Measurements from ENCODE around the gene CADPS2. TPM values are rescaled to one million over a fixed set of nuclear protein-coding genes. Genes with fewer than 3 reads are reported as not detected.

The CADPS2 gene
- total and polyA plus RNA-seq, 2 donors (not counting 1 experiment from before 2014, with no cell fraction given) = not detected

GRCh38 chr7:122885583-122886356 is 490 bp downstream of the CADPS2 start:
- ATAC-seq (ENCODE audit: low read depth) = no peak
- Histone ChIP-seq H3K36me3 (replicated peaks in 1 of 2; ENCODE audit: control extremely low read depth in 1 of 2, control insufficient read depth in 1 of 2, extremely low read depth in 1 of 2, insufficient read depth in 2 of 2, low read length in 1 of 2) (no peaks in the 10 kb centered on the region), H3K9me3 (ENCODE audit: control extremely low read depth in 1 of 3, control insufficient read depth in 2 of 3, insufficient read depth in 1 of 3, low read length in 2 of 3) (peaks cover 0 to 4% (median 0%) of the 10 kb centered on the region in 3 donors), H3K4me2 (replicated peaks; ENCODE audit: low read depth, low read length, poor library complexity, severe bottlenecking) (peak overlapping the region; percentile 67), H3K9ac (ENCODE audit: low read length) (no peak overlapping the region), H3K27ac (ENCODE audit: low read length in 2 of 2) (no peak overlapping the region), H2AFZ (ENCODE audit: insufficient read depth, low read depth, low read length, poor library complexity, severe bottlenecking) (peak overlapping the region; percentile 54), H4K20me1 (ENCODE audit: control insufficient read depth, insufficient read depth, low read length, poor library complexity, severe bottlenecking) (no peaks in the 10 kb centered on the region), H3K4me3 (ENCODE audit: control extremely low read depth in 1 of 5, extremely low read depth in 1 of 5, insufficient read depth in 1 of 5, low read depth in 2 of 5, low read length in 4 of 5) (peak overlapping the region in 3 of 5 experiments; percentile 18 to 30 (median 30)), H3K79me2 (ENCODE audit: control insufficient read depth, insufficient read depth, low read length) (no peaks in the 10 kb centered on the region), H3K4me1 (ENCODE audit: control insufficient read depth in 2 of 2, insufficient read depth in 2 of 2, low read length in 2 of 2) (peaks cover 4 to 5% of the 10 kb centered on the region in 2 donors), H3K27me3 (replicated peaks in 1 of 4; ENCODE audit: control extremely low read depth in 1 of 4, control insufficient read depth in 3 of 4, insufficient read depth in 4 of 4, low read length in 3 of 4) (peaks cover 0 to 33% (median 26%) of the 10 kb centered on the region in 4 experiments)
- no peak overlapping the region for H3K27ac Mint-ChIP-seq
- peak overlapping the region; percentile 24 for H3K4me3 Mint-ChIP-seq
- intact Hi-C loops (cut with micrococcal nuclease) = no loop called here
- WGBS (ENCODE audit: insufficient coverage) = 5% methylated on average over 65 of the region's 70 CpGs
- CTCF ChIA-PET = no interaction called here
- H3K27me3 Mint-ChIP-seq = peaks cover 48% of the 10 kb centered on the region
- DNase-seq = peak; percentile 8
- H3K9me3 Mint-ChIP-seq (ENCODE audit: insufficient read depth) = no peaks in the 10 kb centered on the region
- H3K4me1 Mint-ChIP-seq = peaks cover 10% of the 10 kb centered on the region
- POLR2A ChIA-PET = no interaction called here
- TF ChIP-seq, protein P1, sequence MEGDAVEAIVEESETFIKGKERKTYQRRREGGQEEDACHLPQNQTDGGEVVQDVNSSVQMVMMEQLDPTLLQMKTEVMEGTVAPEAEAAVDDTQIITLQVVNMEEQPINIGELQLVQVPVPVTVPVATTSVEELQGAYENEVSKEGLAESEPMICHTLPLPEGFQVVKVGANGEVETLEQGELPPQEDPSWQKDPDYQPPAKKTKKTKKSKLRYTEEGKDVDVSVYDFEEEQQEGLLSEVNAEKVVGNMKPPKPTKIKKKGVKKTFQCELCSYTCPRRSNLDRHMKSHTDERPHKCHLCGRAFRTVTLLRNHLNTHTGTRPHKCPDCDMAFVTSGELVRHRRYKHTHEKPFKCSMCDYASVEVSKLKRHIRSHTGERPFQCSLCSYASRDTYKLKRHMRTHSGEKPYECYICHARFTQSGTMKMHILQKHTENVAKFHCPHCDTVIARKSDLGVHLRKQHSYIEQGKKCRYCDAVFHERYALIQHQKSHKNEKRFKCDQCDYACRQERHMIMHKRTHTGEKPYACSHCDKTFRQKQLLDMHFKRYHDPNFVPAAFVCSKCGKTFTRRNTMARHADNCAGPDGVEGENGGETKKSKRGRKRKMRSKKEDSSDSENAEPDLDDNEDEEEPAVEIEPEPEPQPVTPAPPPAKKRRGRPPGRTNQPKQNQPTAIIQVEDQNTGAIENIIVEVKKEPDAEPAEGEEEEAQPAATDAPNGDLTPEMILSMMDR (IDR thresholded peaks at IDR 0.05) = no peak
- no peak for TF ChIP-seq EZH2 (IDR thresholded peaks at IDR 0.05; ENCODE audit: borderline replicate concordance, insufficient read depth, low read depth, low read length, poor library complexity, severe bottlenecking)

DNA sequence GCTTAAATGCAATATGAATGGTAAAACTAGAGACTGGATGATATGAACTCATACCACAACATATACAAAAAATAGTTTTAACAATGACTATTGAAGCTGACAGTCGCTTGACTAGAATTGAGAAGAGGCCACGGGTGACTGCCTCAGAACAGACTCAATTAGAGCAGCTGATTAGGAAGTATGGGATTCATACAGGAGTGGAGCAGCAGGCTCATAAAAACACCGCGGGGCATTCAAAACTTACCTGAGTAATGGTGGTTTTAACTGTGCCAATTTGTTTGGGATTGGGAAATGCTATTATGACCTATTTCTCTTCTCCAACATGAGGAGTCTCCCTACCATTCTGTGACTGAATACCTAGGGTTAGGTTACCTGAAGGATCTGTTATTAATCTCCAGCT is 2.1 kb downstream of the CADPS2 start:
- Histone ChIP-seq H3K79me2 (ENCODE audit: control insufficient read depth, insufficient read depth, low read length) (no peaks in the 10 kb centered on the region), H3K9ac (ENCODE audit: low read length) (no peak overlapping the region), H4K20me1 (ENCODE audit: control insufficient read depth, insufficient read depth, low read length, poor library complexity, severe bottlenecking) (no peaks in the 10 kb centered on the region), H3K4me3 (ENCODE audit: control extremely low read depth in 1 of 5, extremely low read depth in 1 of 5, insufficient read depth in 1 of 5, low read depth in 2 of 5, low read length in 4 of 5) (no peak overlapping the region), H3K27me3 (replicated peaks in 1 of 4; ENCODE audit: control extremely low read depth in 1 of 4, control insufficient read depth in 3 of 4, insufficient read depth in 4 of 4, low read length in 3 of 4) (peaks cover 0 to 30% (median 24%) of the 10 kb centered on the region in 4 experiments), H2AFZ (ENCODE audit: insufficient read depth, low read depth, low read length, poor library complexity, severe bottlenecking) (no peak overlapping the region), H3K4me1 (ENCODE audit: control insufficient read depth in 2 of 2, insufficient read depth in 2 of 2, low read length in 2 of 2) (peaks cover 4 to 5% of the 10 kb centered on the region in 2 donors), H3K4me2 (replicated peaks; ENCODE audit: low read depth, low read length, poor library complexity, severe bottlenecking) (no peak overlapping the region), H3K9me3 (ENCODE audit: control extremely low read depth in 1 of 3, control insufficient read depth in 2 of 3, insufficient read depth in 1 of 3, low read length in 2 of 3) (peaks cover 0 to 4% (median 0%) of the 10 kb centered on the region in 3 donors), H3K36me3 (replicated peaks in 1 of 2; ENCODE audit: control extremely low read depth in 1 of 2, control insufficient read depth in 1 of 2, extremely low read depth in 1 of 2, insufficient read depth in 2 of 2, low read length in 1 of 2) (no peaks in the 10 kb centered on the region), H3K27ac (ENCODE audit: low read length in 2 of 2) (no peak overlapping the region)
- H3K9me3 Mint-ChIP-seq (ENCODE audit: insufficient read depth) = no peaks in the 10 kb centered on the region
- 40% methylated on average over 1 of the region's 4 CpGs for WGBS (ENCODE audit: insufficient coverage)
- no peak for DNase-seq
- no peak overlapping the region for H3K27ac Mint-ChIP-seq
- intact Hi-C loops (cut with micrococcal nuclease) = no loop called here
- ChIA-PET POLR2A (no interaction called here), CTCF (no interaction called here)
- no peak overlapping the region for H3K4me3 Mint-ChIP-seq
- ATAC-seq (ENCODE audit: low read depth) = no peak
- peaks cover 10% of the 10 kb centered on the region for H3K4me1 Mint-ChIP-seq
- TF ChIP-seq, protein P1 (IDR thresholded peaks at IDR 0.05) = no peak
- no peak for TF ChIP-seq EZH2 (IDR thresholded peaks at IDR 0.05; ENCODE audit: borderline replicate concordance, insufficient read depth, low read depth, low read length, poor library complexity, severe bottlenecking)
- peaks cover 36% of the 10 kb centered on the region for H3K27me3 Mint-ChIP-seq
